NCI-H1694 treated with DMSO at 0.1 percent for 48 hours (cell line): ENCODE measurements around the gene TMCC1.
A peak's percentile ranks its signal among the peaks of the same experiment; 100 is the strongest.
"Not testable (repeated sequence)": the region's sequence is repeated elsewhere in the genome, so short reads cannot be mapped to it uniquely, and the experiment has no call there.

ENCODE experiments used
- DNase-seq: peaks from one replicate; lab custom pipeline; 2025; lab: John Stamatoyannopoulos, UW

TMCC1 gene

GRCh38 chr3:129892857-129893580 is 492 bp downstream of the TMCC1 start:
- peak; percentile 45 for DNase-seq

GRCh38 chr3:129892486-129892856 is 1.0 kb downstream of the TMCC1 start:
- no peak for DNase-seq

- no peak for DNase-seq
Observed at GRCh38 chr3:129890891-129891290, 2.6 kb downstream of the TMCC1 start.

GRCh38 chr3:129890125-129890524 is 3.4 kb downstream of the TMCC1 start:
- no peak for DNase-seq

GRCh38 chr3:129888771-129889170 is 4.7 kb downstream of the TMCC1 start:
- DNase-seq: no peak

GRCh38 chr3:129881261-129881660 is 12.2 kb downstream of the TMCC1 start:
- no peak for DNase-seq

- DNase-seq: no peak
Observed at GRCh38 chr3:129878355-129878754, 15.2 kb downstream of the TMCC1 start.

GRCh38 chr3:129874479-129874878 is 19.0 kb downstream of the TMCC1 start:
- DNase-seq: not testable (repeated sequence)

- DNase-seq: no peak
Observed at GRCh38 chr3:129868912-129869311, 24.6 kb downstream of the TMCC1 start.

GRCh38 chr3:129867506-129868124 is 25.9 kb downstream of the TMCC1 start:
- DNase-seq: no peak

- no peak for DNase-seq
Observed at GRCh38 chr3:129865806-129866205, 27.7 kb downstream of the TMCC1 start.

- no peak for DNase-seq
Observed at GRCh38 chr3:129864519-129864918, 29.0 kb downstream of the TMCC1 start.

- DNase-seq: no peak
Observed at GRCh38 chr3:129859272-129859671, 34.2 kb downstream of the TMCC1 start.

- DNase-seq: no peak
Observed at GRCh38 chr3:129857899-129858298, 35.6 kb downstream of the TMCC1 start.

- not testable (repeated sequence) for DNase-seq
Observed at GRCh38 chr3:129856790-129857189, 36.7 kb downstream of the TMCC1 start.

GRCh38 chr3:129855832-129856419 is 37.6 kb downstream of the TMCC1 start:
- no peak for DNase-seq

- DNase-seq: no peak
Observed at GRCh38 chr3:129855170-129855831, 38.2 kb downstream of the TMCC1 start.

GRCh38 chr3:129854460-129854859 is 39.1 kb downstream of the TMCC1 start:
- DNase-seq: no peak

GRCh38 chr3:129845956-129846355 is 47.6 kb downstream of the TMCC1 start:
- no peak for DNase-seq

- no peak for DNase-seq
Observed at GRCh38 chr3:129840707-129841360, 52.7 kb downstream of the TMCC1 start.

- DNase-seq: no peak
Observed at GRCh38 chr3:129838086-129838485, 55.4 kb downstream of the TMCC1 start.

- no peak for DNase-seq
Observed at GRCh38 chr3:129837065-129837642, 56.4 kb downstream of the TMCC1 start.
